Activated T-helper 2 cell treated with anti-CD3 and anti-CD28 coated beads, Interferon-gamma antibody, Interleukin-2, Interleukin-4, amounts not matched to agents 10 μg/mL and 5 μg/mL and 100 μg/mL, durations not matched to agents 14 hours and 24 hours and 36 hours (primary cell): ENCODE results near the gene SLC45A3. TPM values are rescaled to one million over a fixed set of nuclear protein-coding genes. Genes with fewer than 3 reads are reported as not detected.
A peak's percentile ranks its signal among the peaks of the same experiment; 100 is the strongest.
"Not testable (repeated sequence)": the region's sequence is repeated elsewhere in the genome, so short reads cannot be mapped to it uniquely, and the experiment has no call there.

Experiments used
- DNase-seq: peaks from one replicate; pipeline ENCODE4 v3.0.0; 2021; ENCODE audit warnings: low spot score
- H3K27ac Mint-ChIP-seq: one replicate; pipeline ENCODE4 v1.8.0; 2021; ENCODE audit warnings: mixed read lengths
- H3K27me3 Mint-ChIP-seq: one replicate; pipeline ENCODE4 v1.8.0; 2021; ENCODE audit warnings: low read depth, mixed read lengths
- H3K36me3 Mint-ChIP-seq: one replicate; pipeline ENCODE4 v1.8.0; 2021; ENCODE audit warnings: low read depth, mixed read lengths
- H3K4me1 Mint-ChIP-seq: one replicate; pipeline ENCODE4 v1.8.0; 2021; ENCODE audit warnings: low read depth, mixed read lengths
- H3K4me3 Mint-ChIP-seq: one replicate; pipeline ENCODE4 v1.8.0; 2021; ENCODE audit warnings: low read depth, mild to moderate bottlenecking, moderate library complexity, mixed read lengths
- H3K9me3 Mint-ChIP-seq: one replicate; pipeline ENCODE4 v1.8.0; 2021; ENCODE audit warnings: mixed read lengths
- intact Hi-C: fragments of 100-400 bp; cut with micrococcal nuclease; formaldehyde crosslinking; loops from one replicate; pipeline ENCODE4 v1.15.1; 2023
- total RNA-seq: library from RNA; stranded (reverse); gene quantifications from 2 replicates; pipeline ENCODE4 v1.2.3, GENCODE V29; 2022

SLC45A3 gene
- total RNA-seq, 1 donor from 2014 or later = 1.5 TPM

DNA sequence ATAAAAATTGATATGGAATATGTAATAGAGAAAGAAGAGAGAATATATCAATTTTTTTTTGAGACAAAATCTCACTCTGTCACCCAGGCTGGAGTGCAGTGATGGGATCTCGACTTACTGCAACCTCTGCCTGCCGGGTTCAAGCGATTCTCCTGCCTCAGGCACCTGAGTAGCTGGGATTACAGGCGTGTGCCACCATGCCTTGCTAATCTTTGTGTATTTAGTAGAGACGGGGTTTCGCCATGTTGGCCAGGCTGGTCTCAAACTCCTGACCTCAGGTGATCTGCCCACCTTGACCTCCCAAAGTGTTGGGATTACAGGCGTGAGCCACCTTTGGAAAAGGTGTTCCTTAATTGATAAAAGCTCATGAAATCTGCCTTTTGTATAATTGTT is 44.2 kb downstream of the SLC45A3 start:
- peaks cover 29% of the 10 kb centered on the region for H3K27me3 Mint-ChIP-seq
- H3K27ac Mint-ChIP-seq, DNase-seq, intact Hi-C loops, H3K36me3 Mint-ChIP-seq, H3K9me3 Mint-ChIP-seq, H3K4me3 Mint-ChIP-seq, H3K4me1 Mint-ChIP-seq: not testable (repeated sequence)

DNA sequence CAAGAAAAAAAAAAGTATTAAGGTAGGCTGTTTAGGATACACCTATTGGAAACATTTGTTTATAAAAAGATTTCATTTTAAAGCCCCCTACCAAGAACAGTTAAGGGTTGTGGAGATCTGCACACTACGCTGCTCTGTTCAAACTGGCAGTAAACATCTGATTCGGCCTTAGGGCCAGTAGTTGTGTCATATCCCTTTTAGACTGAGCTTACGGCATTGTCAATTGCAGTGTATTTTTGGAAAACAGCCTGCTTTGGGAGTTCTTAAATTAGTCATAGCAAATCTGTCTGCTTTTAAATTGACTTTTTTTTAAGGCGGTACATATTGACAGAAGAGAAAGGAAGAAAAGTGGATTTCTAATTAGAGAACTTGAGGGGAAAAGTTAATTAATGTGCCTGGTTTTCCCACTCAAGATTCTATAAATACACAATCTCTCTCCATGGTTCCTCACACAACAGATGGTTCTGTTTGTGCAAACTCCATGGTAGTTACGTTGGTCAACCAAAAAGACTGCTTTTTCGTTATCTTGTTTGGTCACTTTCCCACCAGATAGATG is 46.8 kb downstream of the SLC45A3 start:
- Mint-ChIP-seq H3K9me3 (no peaks in the 10 kb centered on the region), H3K27me3 (peaks cover 17% of the 10 kb centered on the region), H3K27ac (no peak overlapping the region), H3K36me3 (peaks cover 11% of the 10 kb centered on the region), H3K4me3 (no peak overlapping the region), H3K4me1 (peaks cover 20% of the 10 kb centered on the region)
- intact Hi-C loops = loop anchor here (1.0 to 5.0 kb wide), 2 partner anchors 12 to 139 kb away; no protein-coding TSS in a partner anchor
- no peak for DNase-seq

- intact Hi-C loops = loop anchor here (1.0 to 5.0 kb wide), 4 partner anchors 13 to 140 kb away; no protein-coding TSS in a partner anchor
- DNase-seq = no peak
- Mint-ChIP-seq H3K36me3 (peaks cover 17% of the 10 kb centered on the region), H3K4me3 (peak overlapping the region; percentile 81), H3K4me1 (peaks cover 27% of the 10 kb centered on the region), H3K27me3 (peaks cover 12% of the 10 kb centered on the region), H3K27ac (no peak overlapping the region), H3K9me3 (no peaks in the 10 kb centered on the region)
Measured at GRCh38 chr1:205632669-205633169, 47.6 kb downstream of the SLC45A3 start.

DNA sequence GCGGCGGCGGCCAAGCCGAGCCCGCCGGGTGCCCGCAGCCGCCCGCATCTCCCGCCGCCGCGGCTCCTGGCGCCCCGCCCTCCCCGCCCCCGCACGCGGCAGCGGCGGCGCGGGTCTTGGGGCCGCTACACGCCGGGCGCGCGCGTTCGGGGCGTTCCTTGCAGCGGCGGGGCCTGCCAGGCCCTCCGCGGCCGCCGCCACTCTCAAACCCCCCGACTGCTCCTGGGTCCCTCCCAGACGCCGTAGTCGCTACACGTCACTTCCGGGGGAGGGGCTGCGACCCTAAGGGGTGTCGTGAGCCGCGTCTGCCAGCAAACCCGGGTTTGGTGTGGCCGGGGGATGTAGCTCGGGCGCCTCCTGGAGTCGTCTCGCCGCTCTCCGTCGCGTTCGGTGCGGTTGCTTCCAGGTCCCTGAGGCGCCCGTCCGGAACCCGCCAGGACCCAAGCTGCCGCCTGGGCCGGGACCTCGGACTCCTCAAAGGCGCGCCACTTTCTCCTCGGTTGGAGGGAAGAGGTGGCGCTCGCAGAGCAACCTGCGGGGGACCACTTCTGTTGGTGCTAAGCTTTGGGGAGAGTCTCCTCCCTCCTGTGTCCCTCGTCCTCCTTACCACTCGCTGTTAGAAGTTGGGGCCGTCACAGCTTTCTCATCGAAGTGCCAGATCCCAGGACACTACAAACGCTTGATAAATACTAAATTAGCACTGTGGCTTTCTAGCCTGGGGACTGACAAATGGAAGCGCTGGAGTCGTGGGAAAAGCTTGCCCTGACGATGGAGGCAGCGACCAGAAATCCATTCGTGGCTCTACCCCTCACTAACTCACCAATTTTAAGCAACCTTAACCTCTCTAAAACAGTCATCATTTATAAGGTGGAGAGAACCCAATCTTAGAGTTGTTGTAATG is 48.3 kb downstream of the SLC45A3 start, which contains the start of gene ELK4:
ELK4 (minus strand) TSS at position 244 of the 901 bp plus-strand sequence. CDS start 8,129 bp downstream, outside the sequence.
- H3K36me3 Mint-ChIP-seq = peaks cover 21% of the 10 kb centered on the region
- peaks cover 7% of the 10 kb centered on the region for H3K27me3 Mint-ChIP-seq
- peaks cover 31% of the 10 kb centered on the region for H3K4me1 Mint-ChIP-seq
- no peaks in the 10 kb centered on the region for H3K9me3 Mint-ChIP-seq
- H3K27ac Mint-ChIP-seq = peak within 1 kb of the TSS; percentile 99
- intact Hi-C loops = loop anchor here (1.0 to 5.0 kb wide), 6 partner anchors 21 to 140 kb away; no protein-coding TSS in a partner anchor
- peak; percentile 99 for DNase-seq
- H3K4me3 Mint-ChIP-seq = peak within 1 kb of the TSS; percentile 96

GRCh38 chr1:205631010-205631767 is 49.1 kb downstream of the SLC45A3 start:
- Mint-ChIP-seq H3K36me3 (peaks cover 29% of the 10 kb centered on the region), H3K27ac (peak overlapping the region; percentile 99), H3K4me1 (peaks cover 38% of the 10 kb centered on the region), H3K4me3 (peak overlapping the region; percentile 96), H3K27me3 (peaks cover 2% of the 10 kb centered on the region), H3K9me3 (no peaks in the 10 kb centered on the region)
- intact Hi-C loops = loop anchor here (1.0 to 5.0 kb wide), 4 partner anchors 20 to 141 kb away; no protein-coding TSS in a partner anchor
- DNase-seq = peak; percentile 85

DNA sequence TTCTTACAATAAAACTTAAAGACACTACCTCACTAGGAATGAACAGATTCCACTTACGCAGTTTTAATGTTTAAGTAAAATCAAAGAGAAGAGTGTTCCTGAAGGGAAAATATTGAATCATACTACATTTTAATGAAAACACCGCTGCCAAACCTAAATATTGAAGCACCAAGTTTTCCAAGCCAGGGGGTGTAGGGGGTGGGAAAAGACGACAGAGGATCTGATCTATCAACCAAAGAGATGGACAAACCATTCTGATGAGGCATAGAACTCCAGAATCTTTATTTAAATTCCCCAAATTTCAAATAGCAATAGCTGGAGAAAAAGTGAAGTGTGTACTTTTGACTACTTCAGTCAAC is 49.7 kb downstream of the SLC45A3 start:
- Mint-ChIP-seq H3K27me3 (peaks cover 2% of the 10 kb centered on the region), H3K4me3 (peak overlapping the region; percentile 96), H3K27ac (peak overlapping the region; percentile 99), H3K4me1 (peaks cover 41% of the 10 kb centered on the region), H3K9me3 (no peaks in the 10 kb centered on the region), H3K36me3 (peaks cover 34% of the 10 kb centered on the region)
- DNase-seq = no peak
- intact Hi-C loops = loop anchor here (1.0 to 5.0 kb wide), 4 partner anchors 19 to 142 kb away; no protein-coding TSS in a partner anchor

GRCh38 chr1:205630241-205630640 is 50.1 kb downstream of the SLC45A3 start:
- peaks cover 42% of the 10 kb centered on the region for H3K4me1 Mint-ChIP-seq
- H3K27me3 Mint-ChIP-seq = peaks cover 2% of the 10 kb centered on the region

GRCh38 chr1:205629751-205630150 is 50.6 kb downstream of the SLC45A3 start:
- Mint-ChIP-seq H3K4me3 (peak overlapping the region; percentile 96), H3K36me3 (peaks cover 40% of the 10 kb centered on the region), H3K4me1 (peaks cover 46% of the 10 kb centered on the region), H3K27me3 (peaks cover 2% of the 10 kb centered on the region), H3K9me3 (no peaks in the 10 kb centered on the region), H3K27ac (peak overlapping the region; percentile 99)
- intact Hi-C loops = loop anchor here (2.0 to 5.0 kb wide), 2 partner anchors 29 to 143 kb away; no protein-coding TSS in a partner anchor
- no peak for DNase-seq

More at GRCh38 chr1:205630241-205630640, 50.1 kb downstream of the SLC45A3 start:
- no peaks in the 10 kb centered on the region for H3K9me3 Mint-ChIP-seq
- intact Hi-C loops = loop anchor here (2.0 to 5.0 kb wide), 2 partner anchors 29 to 142 kb away; no protein-coding TSS in a partner anchor
- H3K27ac Mint-ChIP-seq = peak overlapping the region; percentile 99
- no peak for DNase-seq
- H3K36me3 Mint-ChIP-seq = peaks cover 35% of the 10 kb centered on the region
- H3K4me3 Mint-ChIP-seq = peak overlapping the region; percentile 96

DNA sequence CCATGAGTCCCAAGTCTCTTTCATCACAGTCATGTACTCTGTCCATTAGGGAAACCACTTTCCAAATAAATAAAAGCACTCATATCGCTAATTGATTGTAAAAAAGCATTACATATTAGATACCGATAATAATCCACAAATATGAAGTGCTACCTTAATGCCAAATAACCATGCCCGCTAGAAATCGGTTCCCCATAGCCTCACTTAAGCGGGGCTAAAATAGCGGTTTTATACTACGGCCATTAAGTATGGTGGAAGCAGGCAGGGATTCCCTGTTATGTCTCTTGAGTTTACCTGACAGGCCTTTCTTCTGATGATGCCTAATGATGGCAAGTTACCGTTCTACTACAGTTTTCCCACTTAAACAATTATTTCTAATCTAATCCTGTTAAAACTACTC is 52.4 kb downstream of the SLC45A3 start:
- H3K4me3 Mint-ChIP-seq = no peak overlapping the region
- H3K36me3 Mint-ChIP-seq = peaks cover 51% of the 10 kb centered on the region
- DNase-seq = no peak
- intact Hi-C loops = no loop called here
- no peaks in the 10 kb centered on the region for H3K27me3 Mint-ChIP-seq
- H3K9me3 Mint-ChIP-seq = no peaks in the 10 kb centered on the region
- peaks cover 46% of the 10 kb centered on the region for H3K4me1 Mint-ChIP-seq
- no peak overlapping the region for H3K27ac Mint-ChIP-seq

- no peak for DNase-seq
- Mint-ChIP-seq H3K27me3 (no peaks in the 10 kb centered on the region), H3K36me3 (peaks cover 53% of the 10 kb centered on the region), H3K4me3 (no peak overlapping the region), H3K27ac (peak overlapping the region; percentile 44), H3K9me3 (no peaks in the 10 kb centered on the region), H3K4me1 (peaks cover 40% of the 10 kb centered on the region)
- intact Hi-C loops = no loop called here
Measured at GRCh38 chr1:205626216-205626615, 54.1 kb downstream of the SLC45A3 start.

GRCh38 chr1:205623646-205624045 is 56.7 kb downstream of the SLC45A3 start:
- Mint-ChIP-seq H3K4me3 (no peak overlapping the region), H3K36me3 (peaks cover 59% of the 10 kb centered on the region), H3K4me1 (peaks cover 31% of the 10 kb centered on the region), H3K27me3 (no peaks in the 10 kb centered on the region), H3K27ac (no peak overlapping the region), H3K9me3 (no peaks in the 10 kb centered on the region)
- intact Hi-C loops = no loop called here
- no peak for DNase-seq

DNA sequence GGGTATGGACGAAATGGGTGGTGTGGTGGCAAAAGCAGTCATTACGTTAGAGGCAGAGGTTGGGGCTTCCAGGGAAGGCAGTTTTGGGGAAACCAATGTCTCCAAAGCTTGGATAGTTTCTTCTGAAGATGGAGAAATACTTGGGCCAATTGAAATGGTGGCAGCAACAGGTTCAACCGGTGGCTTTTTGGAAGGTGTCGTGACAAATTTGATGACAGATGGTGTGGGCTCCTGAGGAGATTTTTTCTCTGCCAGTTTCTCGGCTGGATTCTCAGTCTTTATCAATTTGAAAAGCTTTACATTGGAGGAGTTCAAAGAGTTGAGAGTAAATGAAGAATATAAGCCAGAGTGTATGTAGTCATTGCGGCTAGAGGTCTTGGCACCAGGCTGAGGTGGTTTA is 60.0 kb downstream of the SLC45A3 start:
- Mint-ChIP-seq H3K27ac (peak overlapping the region; percentile 3), H3K9me3 (no peaks in the 10 kb centered on the region), H3K27me3 (no peaks in the 10 kb centered on the region), H3K4me1 (peaks cover 18% of the 10 kb centered on the region), H3K4me3 (no peak overlapping the region), H3K36me3 (peaks cover 55% of the 10 kb centered on the region)
- intact Hi-C loops = no loop called here
- no peak for DNase-seq
